H1 (cell line): ENCODE results near the gene TRIM39. TPM values are rescaled to one million over a fixed set of nuclear protein-coding genes. Genes with fewer than 3 reads are reported as not detected.

Experiments
- CTCF ChIA-PET: fragments of 300-600 bp; sonication (Branson Sonifier 250); formaldehyde crosslinking; loops from one replicate; lab custom pipeline; 2021; ENCODE audit not compliant: partially characterized antibody; lab: Charles Lee
- POLR2A ChIA-PET: fragments of 300-600 bp; sonication (Branson Sonifier 250); formaldehyde crosslinking; loops from one replicate; lab custom pipeline; 2021; ENCODE audit warnings: inconsistent platforms; ENCODE audit not compliant: partially characterized antibody; lab: Charles Lee
- DNase-seq, 2 experiments: peaks; one replicate each; pipeline versions ENCODE4 v3.0.0 to v3.0.0-alpha.2; 2010 to 2022; ENCODE audit warnings: low spot score in 2 of 2, low read depth in 1 of 2, mixed read lengths in 1 of 2
- FAIRE-seq: peaks from 2 replicates; lab custom pipeline; 2011; peaks lifted over from hg19 to GRCh38; lab: Jason Lieb, UNC
- H2AFZ ChIP-seq: 2 replicates; pipeline ENCODE4 v1.8.1; 2012; ENCODE audit warnings: low read length, inconsistent platforms
- H2AK5ac ChIP-seq: 2 replicates; pipeline ENCODE4 v1.6.1; 2013; ENCODE audit warnings: low read depth, low read length
- H2BK120ac ChIP-seq: replicated peaks from 2 replicates; pipeline ENCODE3; 2013; ENCODE audit warnings: low read depth, low read length, inconsistent platforms
- H2BK12ac ChIP-seq: 2 replicates; pipeline ENCODE4 v1.6.1; 2013; ENCODE audit warnings: low read depth, low read length
- H2BK15ac ChIP-seq: 2 replicates; pipeline ENCODE4 v1.6.1; 2013; ENCODE audit warnings: low read length
- H2BK20ac ChIP-seq: 2 replicates; pipeline ENCODE4 v1.6.1; 2013; ENCODE audit warnings: low read length
- H2BK5ac ChIP-seq: 2 replicates; pipeline ENCODE4 v1.6.1; 2013; ENCODE audit warnings: low read depth, low read length
- H3K14ac ChIP-seq: 2 replicates; pipeline ENCODE4 v1.6.1; 2013; ENCODE audit warnings: inconsistent platforms; ENCODE audit not compliant: insufficient read length
- H3K18ac ChIP-seq: 2 replicates; pipeline ENCODE4 v1.6.1; 2013; ENCODE audit warnings: low read length; ENCODE audit errors: extremely low read depth
- H3K23ac ChIP-seq: 2 replicates; pipeline ENCODE4 v1.6.1; 2013; ENCODE audit warnings: inconsistent platforms; ENCODE audit not compliant: insufficient read length
- H3K23me2 ChIP-seq: 2 replicates; pipeline ENCODE4 v1.6.1; 2013; ENCODE audit warnings: low read depth, low read length
- H3K27ac ChIP-seq: 2 replicates; pipeline ENCODE4 v1.6.1; 2011; ENCODE audit warnings: low read depth, low read length, inconsistent platforms
- H3K27me3 ChIP-seq, 4 experiments: replicated peaks in 1 of 4; 1 replicate in 1 of 4; 2 replicates in 3 of 4; pipeline versions ENCODE4 v1.6.1 to v1.8.1; 2011 to 2013; ENCODE audit warnings: low read length in 3 of 4, mild to moderate bottlenecking in 3 of 4, inconsistent platforms in 2 of 4, mixed read lengths in 2 of 4, moderate library complexity in 1 of 4; ENCODE audit not compliant: control insufficient read depth in 3 of 4, insufficient read depth in 3 of 4; ENCODE audit errors: extremely low read depth in 1 of 4
- H3K36me3 ChIP-seq, 4 experiments: 2 replicates each; pipeline versions ENCODE4 v1.6.1 to v1.8.1; 2011 to 2013; ENCODE audit warnings: mild to moderate bottlenecking in 4 of 4, low read length in 3 of 4, moderate library complexity in 2 of 4, control low read depth in 1 of 4, inconsistent platforms in 1 of 4; ENCODE audit not compliant: insufficient read depth in 4 of 4, control insufficient read depth in 2 of 4
- H3K4ac ChIP-seq: replicated peaks from 2 replicates; pipeline ENCODE3; 2013; ENCODE audit warnings: low read length, low read depth, mixed read lengths, inconsistent platforms; ENCODE audit not compliant: insufficient read length
- H3K4me1 ChIP-seq, 4 experiments: replicated peaks in 1 of 4; 1 replicate in 1 of 4; 2 replicates in 3 of 4; pipeline versions ENCODE4 v1.6.1 to v1.8.1; 2011 to 2013; ENCODE audit warnings: low read length in 3 of 4, inconsistent platforms in 2 of 4, mixed read lengths in 1 of 4; ENCODE audit not compliant: insufficient read depth in 4 of 4, control insufficient read depth in 3 of 4
- H3K4me2 ChIP-seq, 2 experiments: 2 replicates each; pipeline versions ENCODE4 v1.6.1 to v1.8.1; 2011 to 2013; ENCODE audit warnings: low read depth in 2 of 2, low read length in 2 of 2, control low read depth in 1 of 2, inconsistent platforms in 1 of 2, mild to moderate bottlenecking in 1 of 2; ENCODE audit not compliant: insufficient read depth in 1 of 2
- H3K4me3 ChIP-seq, 4 experiments: fragments of 200-600, 300-600 bp in 1 of 4; sonication (generic), shearing (Covaris generic), sonication (Bioruptor Twin) in 1 of 4; 2 replicates each; pipeline versions ENCODE4 v1.5.1 to v1.8.1; 2011 to 2016; ENCODE audit warnings: low read length in 4 of 4, low read depth in 3 of 4, control low read depth in 2 of 4, inconsistent platforms in 2 of 4, mild to moderate bottlenecking in 2 of 4, mixed read lengths in 1 of 4, moderate library complexity in 1 of 4; ENCODE audit not compliant: insufficient read depth in 2 of 4; ENCODE audit errors: extremely low read depth in 1 of 4
- H3K56ac ChIP-seq: replicated peaks from 2 replicates; pipeline ENCODE3; 2013; ENCODE audit warnings: low read depth, mild to moderate bottlenecking, mixed read lengths, low read length, inconsistent platforms; ENCODE audit not compliant: insufficient read length
- H3K79me1 ChIP-seq: 2 replicates; pipeline ENCODE4 v1.6.1; 2013; ENCODE audit warnings: low read depth, low read length, control low read depth
- H3K79me2 ChIP-seq, 2 experiments: 2 replicates each; pipeline versions ENCODE4 v1.6.1 to v1.8.1; 2012 to 2013; ENCODE audit warnings: low read length in 2 of 2, mild to moderate bottlenecking in 2 of 2, inconsistent platforms in 1 of 2; ENCODE audit not compliant: insufficient read depth in 2 of 2, control insufficient read depth in 1 of 2
- H3K9ac ChIP-seq, 4 experiments: replicated peaks in 1 of 4; 1 replicate in 1 of 4; 2 replicates in 3 of 4; pipeline versions ENCODE4 v1.6.1 to v1.8.1; 2011 to 2013; ENCODE audit warnings: low read depth in 3 of 4, low read length in 3 of 4, control low read depth in 2 of 4, mild to moderate bottlenecking in 2 of 4, moderate library complexity in 2 of 4, inconsistent platforms in 1 of 4; ENCODE audit errors: extremely low read depth in 1 of 4
- H3K9me3 ChIP-seq, 2 experiments: 2 replicates each; pipeline versions ENCODE4 v1.6.1 to v1.8.1; 2012 to 2013; ENCODE audit warnings: mild to moderate bottlenecking in 2 of 2, moderate library complexity in 2 of 2, control low read depth in 1 of 2, inconsistent platforms in 1 of 2, low read depth in 1 of 2, low read length in 1 of 2, mixed read lengths in 1 of 2; ENCODE audit not compliant: insufficient read depth in 2 of 2
- H4K20me1 ChIP-seq, 2 experiments: replicated peaks in 1 of 2; 2 replicates each; pipeline versions ENCODE3 to v1.8.1; 2011 to 2013; ENCODE audit warnings: inconsistent platforms in 2 of 2, low read length in 2 of 2, mild to moderate bottlenecking in 1 of 2; ENCODE audit not compliant: insufficient read depth in 2 of 2, control insufficient read depth in 1 of 2
- H4K5ac ChIP-seq: 2 replicates; pipeline ENCODE4 v1.6.1; 2013; ENCODE audit warnings: low read length, low read depth, mixed read lengths, inconsistent platforms; ENCODE audit not compliant: insufficient read length
- H4K8ac ChIP-seq: 2 replicates; pipeline ENCODE4 v1.8.0; 2013; ENCODE audit warnings: mild to moderate bottlenecking, moderate library complexity, low read length, inconsistent platforms; ENCODE audit not compliant: insufficient read depth; ENCODE audit errors: extremely low read depth
- H4K91ac ChIP-seq: replicated peaks from 2 replicates; pipeline ENCODE3; 2013; ENCODE audit warnings: low read length, mixed read lengths, inconsistent platforms; ENCODE audit not compliant: insufficient read length
- CEBPB ChIP-seq: IDR thresholded peaks from 2 replicates; pipeline ENCODE4 v1.6.1; 2012; ENCODE audit warnings: low read depth, low read length
- CHD2 ChIP-seq: IDR thresholded peaks from 2 replicates; pipeline ENCODE4 v1.6.1; 2012; ENCODE audit warnings: low read length, improper control_type of control experiment
- EGR1 ChIP-seq: IDR thresholded peaks from 2 replicates; pipeline ENCODE4 v1.6.1; 2011; ENCODE audit warnings: low read depth, low read length, borderline replicate concordance
- EZH2 ChIP-seq: fragments of 200-600 bp; sonication (generic); IDR thresholded peaks from 2 replicates; pipeline ENCODE4 v1.7.1; 2012; ENCODE audit warnings: low read depth, mild to moderate bottlenecking, moderate library complexity, low read length, inconsistent platforms; ENCODE audit not compliant: severe bottlenecking
- KDM5A ChIP-seq: fragments of 200-600 bp; IDR thresholded peaks from 2 replicates; pipeline ENCODE4 v1.7.1; 2012; ENCODE audit warnings: mild to moderate bottlenecking, low read length, inconsistent platforms, mixed read lengths
- RFX5 ChIP-seq: IDR thresholded peaks from 2 replicates; pipeline ENCODE4 v1.6.1; 2011; ENCODE audit warnings: low read depth, low read length, improper control_type of control experiment, borderline replicate concordance
- SP1 ChIP-seq: IDR thresholded peaks from 2 replicates; pipeline ENCODE4 v1.6.1; 2011; ENCODE audit warnings: low read depth, low read length
- SP4 ChIP-seq: IDR thresholded peaks from 2 replicates; pipeline ENCODE4 v1.6.1; 2012; ENCODE audit warnings: low read length, inconsistent platforms
- WGBS, 2 experiments: shearing (Covaris generic) in 1 of 2; methylation state at CpG; one replicate each; pipeline versions ENCODE4 v1.1.6 to v1.1.7; 2013 to 2015; ENCODE audit warnings: low lambda C conversion rate in 2 of 2, mixed read lengths in 2 of 2, inconsistent platforms in 1 of 2, low coverage in 1 of 2, missing lambda C conversion rate in 1 of 2; ENCODE audit not compliant: insufficient replicate concordance in 2 of 2, insufficient coverage in 1 of 2, insufficient read length in 1 of 2; ENCODE audit errors: extremely low coverage in 1 of 2, missing lambda C conversion rate in 1 of 2; 5-methylcytosine and 5-hydroxymethylcytosine counted together
- polyA plus RNA-seq, 7 experiments: library from polyadenylated mRNA; depleted of rRNA in 3 of 7; stranded (reverse) in 5 of 7; unstranded in 2 of 7; fragments of >200 nt in 5 of 7; fragments of 200-250 nt in 2 of 7; gene quantifications; 1 replicate in 5 of 7; 2 replicates in 1 of 7; 4 replicates in 1 of 7; pipeline versions ENCODE4 v1.2.1 to v1.2.3, GENCODE V29; 2011 to 2013; ENCODE audit warnings: missing spikeins in 2 of 7, mixed read lengths in 2 of 7
- total RNA-seq: library from RNA; stranded (reverse); fragmentation: NEBNext Ultra II Directional; extraction: Animal tissue kit (Norgen Biotek cat#: 25700); gene quantifications from 2 replicates; pipeline ENCODE4 v1.2.1, GENCODE V29; 2021
- TF ChIP-seq, protein P1 (sequence below): IDR thresholded peaks from 2 replicates; pipeline ENCODE4 v1.6.1; 2011; ENCODE audit warnings: low read depth, mild to moderate bottlenecking, low read length; ENCODE audit not compliant: insufficient read depth

The TRIM39 gene
- total and polyA plus RNA-seq, 2 of the 8 experiments (the other 6 are each of a cell fraction or from before 2014, with no cell fraction given) = 7.3 to 26.1 TPM

DNA sequence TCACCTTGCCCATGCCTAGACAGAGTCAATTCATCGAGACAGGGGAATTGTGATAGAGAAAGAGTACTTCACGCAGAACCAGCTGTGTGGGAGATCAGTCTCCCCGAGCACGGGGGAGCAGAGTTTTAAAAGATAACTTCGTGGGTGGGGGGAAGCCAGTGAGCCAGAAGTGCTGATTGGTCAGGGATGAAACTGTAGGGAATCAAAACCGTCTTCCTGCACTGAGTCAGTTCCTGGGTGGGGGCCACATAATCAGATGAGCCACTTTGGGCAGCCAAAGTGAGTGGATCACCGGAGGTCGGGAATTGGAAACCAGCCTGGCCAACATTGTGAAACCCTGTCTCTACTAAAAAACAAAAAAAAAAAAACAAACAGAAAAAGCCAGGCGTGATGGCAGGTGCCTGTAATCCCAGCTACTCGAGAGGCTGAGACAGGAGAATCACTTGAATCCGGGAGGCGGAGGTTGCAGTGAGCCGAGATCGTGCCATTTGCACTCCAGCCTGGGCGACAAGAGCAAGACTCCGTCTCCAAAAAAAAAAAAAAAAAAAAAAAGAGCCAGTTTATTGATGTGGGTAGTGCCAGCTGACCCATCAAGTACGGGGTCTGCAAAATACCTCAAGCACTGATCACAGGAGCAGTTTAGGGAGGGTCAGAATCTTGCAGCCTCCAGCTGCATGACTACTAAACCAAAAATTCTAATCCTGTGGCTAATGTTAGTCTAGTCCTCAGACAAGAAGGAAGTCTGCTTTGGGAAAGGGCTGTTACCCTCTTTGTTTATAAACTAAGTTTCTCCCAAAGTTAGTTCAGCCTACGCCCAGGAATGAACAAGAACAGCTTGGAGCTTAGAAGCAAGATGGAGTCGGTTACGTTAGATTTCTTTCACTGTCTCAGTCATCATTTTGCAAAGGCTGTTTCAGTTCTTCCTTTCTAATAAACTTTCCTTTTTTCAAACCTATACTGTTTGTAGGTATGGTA lies 3.9 kb upstream of the TRIM39 start:
- no peak for DNase-seq
- Histone ChIP-seq H3K9ac (no peak overlapping the region), H4K91ac (peak overlapping the region; percentile 7), H2BK20ac (peak overlapping the region; percentile 44; the same call in 1 of the 2 replicates), H2BK5ac (peak overlapping the region; percentile 81; the same call in 1 of the 2 replicates), H3K36me3 (no peaks in the 10 kb centered on the region), H3K27ac (peak overlapping the region; percentile 60), H4K8ac (peak overlapping the region; percentile 82; the same call in 1 of the 2 replicates), H3K4ac (no peak overlapping the region), H3K14ac (no peak overlapping the region), H3K23ac (no peak overlapping the region), H2BK120ac (no peak overlapping the region), H3K4me1 (peaks cover 6 to 30% (median 23%) of the 10 kb centered on the region in 4 experiments), H3K23me2 (peaks cover 4% of the 10 kb centered on the region; the same call in 1 of the 2 replicates), H3K27me3 (no peaks in the 10 kb centered on the region), H2BK15ac (no peak overlapping the region), H2AK5ac (peak overlapping the region; percentile 17; the same call in 1 of the 2 replicates), H3K79me1 (peaks cover 5% of the 10 kb centered on the region; the same call in 1 of the 2 replicates), H4K5ac (no peak overlapping the region), H2AFZ (no peak overlapping the region), H3K4me3 (peak overlapping the region in 1 of 4 experiments; percentile 48; a peak in 3 of 8 replicates), H3K79me2 (peaks cover 16 to 87% of the 10 kb centered on the region in 2 experiments; a peak in 3 of 4 replicates), H3K18ac (peak overlapping the region; percentile 65; the same call in 1 of the 2 replicates), H4K20me1 (peaks cover 5 to 8% of the 10 kb centered on the region in 2 experiments), H2BK12ac (peak overlapping the region; percentile 98), H3K56ac (no peak overlapping the region), H3K4me2 (peak overlapping the region; percentile 55 to 62), H3K9me3 (no peaks in the 10 kb centered on the region)
- CTCF ChIA-PET = interaction anchor here (0.7 to 2.3 kb wide), 2 partner anchors 104 to 109 kb away, joined by 4 to 5 read pairs; no protein-coding TSS in a partner anchor
- no peak for FAIRE-seq
- WGBS, 2 experiments = 77% methylated on average over 18 of the region's 20 CpGs; no CpG with 5 or more reads in 1 of the 2 experiments
- TF ChIP-seq CHD2 (no peak), EGR1 (no peak), CEBPB (no peak), EZH2 (no peak), SP1 (no peak), SP4 (no peak), RFX5 (no peak), KDM5A (no peak)
- TF ChIP-seq, protein P1, sequence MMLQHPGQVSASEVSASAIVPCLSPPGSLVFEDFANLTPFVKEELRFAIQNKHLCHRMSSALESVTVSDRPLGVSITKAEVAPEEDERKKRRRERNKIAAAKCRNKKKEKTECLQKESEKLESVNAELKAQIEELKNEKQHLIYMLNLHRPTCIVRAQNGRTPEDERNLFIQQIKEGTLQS = no peak
- POLR2A ChIA-PET = interaction anchor here (0.6 to 6.3 kb wide), 7 partner anchors 9 to 114 kb away, joined by 3 to 92 read pairs (median 3); no protein-coding TSS in a partner anchor
